ENCODE data around the gene SNX8. TPM values are rescaled to one million over a fixed set of nuclear protein-coding genes. Genes with fewer than 3 reads are reported as not detected.

SNX8 gene
- total and polyA plus RNA-seq, 2 of the 13 experiments (the other 11 are each of a cell fraction or from before 2014, with no cell fraction given), result 20.6 to 45.2 TPM

- TF ChIP-seq KIAA2018 (CRISPR knock-in tag; IDR thresholded peaks at IDR 0.05; ENCODE audit: borderline replicate concordance) (no peak), MXD4 (CRISPR knock-in tag; IDR thresholded peaks at IDR 0.05) (no peak), KLF9 (CRISPR knock-in tag; IDR thresholded peaks at IDR 0.05; ENCODE audit: low read depth) (no peak), ZNF770 (CRISPR knock-in tag; IDR thresholded peaks at IDR 0.05) (no peak), PATZ1 (CRISPR knock-in tag; IDR thresholded peaks at IDR 0.05) (no peak), TFDP1 (CRISPR knock-in tag; IDR thresholded peaks at IDR 0.05; ENCODE audit: borderline replicate concordance) (no peak), BCL6 (CRISPR knock-in tag; IDR thresholded peaks at IDR 0.05) (no peak), KLF13 (CRISPR knock-in tag; IDR thresholded peaks at IDR 0.05) (no peak), NCOA1 (CRISPR knock-in tag; IDR thresholded peaks at IDR 0.05) (no peak), NRL (CRISPR knock-in tag; IDR thresholded peaks at IDR 0.05; ENCODE audit: borderline replicate concordance) (no peak)
Observed at GRCh38 chr7:2274666-2275065, 39.6 kb downstream of the SNX8 start (continued).

Measured in HepG2 (cell line).